ENCODE measurements around the gene ATAD3C.

DNA sequence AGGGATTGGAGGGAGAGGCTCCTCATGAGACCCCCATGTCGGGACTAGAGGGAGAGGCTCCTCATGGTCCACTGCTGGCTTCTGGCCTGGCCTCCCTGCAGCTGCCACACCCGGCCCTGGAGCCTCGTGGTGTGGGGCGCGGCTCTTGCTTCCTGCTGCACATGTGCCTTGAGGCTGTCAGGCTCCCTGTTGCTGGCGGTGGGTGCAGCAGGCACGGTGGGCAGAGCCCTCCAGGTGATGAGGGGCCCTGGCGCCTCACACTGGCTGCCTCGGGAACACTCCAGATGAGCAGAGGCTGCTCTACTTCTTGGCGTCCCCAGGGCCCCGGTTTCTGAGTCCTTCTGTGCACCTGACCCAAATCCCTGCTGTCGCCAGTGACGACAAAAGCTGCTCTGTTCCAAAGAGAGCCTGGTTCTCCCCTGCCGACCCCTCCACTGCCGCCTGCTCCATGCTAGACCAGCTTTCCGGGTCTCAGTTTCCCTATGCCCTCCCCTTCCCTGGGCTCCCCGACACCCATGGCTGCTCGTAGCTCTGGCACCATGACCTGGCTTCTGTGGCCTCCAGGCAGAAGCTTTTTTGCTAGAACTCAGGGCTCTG is 12.3 kb downstream of the ATAD3C start:
- no peak for TF ChIP-seq EZH2 (IDR thresholded peaks at IDR 0.05; ENCODE audit: insufficient read depth, poor library complexity, severe bottlenecking)
- TF ChIP-seq EZH2phosphoT487 (IDR thresholded peaks at IDR 0.05; ENCODE audit: insufficient read depth, low read depth) = no peak

Data from GM23248 (cell line).